HK-2 (cell line): ENCODE measurements around the gene NPW.
A peak's percentile ranks its signal among the peaks of the same experiment; 100 is the strongest.

Source experiments
- DNase-seq: peaks from one replicate; pipeline ENCODE4 v3.0.0-alpha.2; 2018; ENCODE audit not compliant: unreplicated experiment

Gene NPW

DNA sequence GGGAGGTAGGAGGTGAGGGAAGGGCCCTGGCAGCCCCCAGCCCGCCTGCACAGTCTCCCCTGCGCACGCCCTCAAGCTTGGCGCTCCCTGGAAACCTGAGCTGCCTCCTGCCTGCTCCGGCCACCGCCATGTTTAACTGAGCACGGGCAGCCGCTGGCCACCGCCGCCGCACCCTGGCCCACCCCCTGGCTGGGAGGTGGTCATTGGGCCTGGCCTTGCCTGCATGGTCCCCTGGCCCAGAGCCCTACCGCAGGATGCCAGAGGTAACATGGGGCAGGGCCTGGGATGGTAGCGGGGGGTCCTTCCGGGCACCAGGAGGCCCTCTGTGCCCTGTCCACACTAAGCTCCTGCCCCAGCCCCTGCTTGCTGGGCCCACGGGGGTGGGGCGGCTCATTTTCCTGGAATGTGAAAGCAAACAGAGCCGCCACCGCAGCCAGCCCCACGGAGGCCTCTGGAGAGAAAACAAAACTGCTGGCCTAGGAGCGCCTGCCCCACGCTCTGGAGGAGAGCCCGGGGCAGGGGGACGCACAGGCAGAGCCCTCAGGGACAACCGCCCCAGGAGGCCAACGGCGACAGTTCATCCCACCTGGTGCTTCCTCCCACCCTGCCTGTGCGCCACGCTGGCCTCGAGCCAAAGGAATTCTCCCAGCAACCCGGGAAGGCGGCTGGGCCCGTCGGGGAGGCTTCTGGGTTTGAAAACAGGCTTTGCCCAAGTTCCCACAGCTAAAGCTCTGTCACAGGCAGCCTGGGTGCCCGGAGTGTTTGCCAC, 16.0 kb downstream of the NPW start:
- DNase-seq = no peak

DNA sequence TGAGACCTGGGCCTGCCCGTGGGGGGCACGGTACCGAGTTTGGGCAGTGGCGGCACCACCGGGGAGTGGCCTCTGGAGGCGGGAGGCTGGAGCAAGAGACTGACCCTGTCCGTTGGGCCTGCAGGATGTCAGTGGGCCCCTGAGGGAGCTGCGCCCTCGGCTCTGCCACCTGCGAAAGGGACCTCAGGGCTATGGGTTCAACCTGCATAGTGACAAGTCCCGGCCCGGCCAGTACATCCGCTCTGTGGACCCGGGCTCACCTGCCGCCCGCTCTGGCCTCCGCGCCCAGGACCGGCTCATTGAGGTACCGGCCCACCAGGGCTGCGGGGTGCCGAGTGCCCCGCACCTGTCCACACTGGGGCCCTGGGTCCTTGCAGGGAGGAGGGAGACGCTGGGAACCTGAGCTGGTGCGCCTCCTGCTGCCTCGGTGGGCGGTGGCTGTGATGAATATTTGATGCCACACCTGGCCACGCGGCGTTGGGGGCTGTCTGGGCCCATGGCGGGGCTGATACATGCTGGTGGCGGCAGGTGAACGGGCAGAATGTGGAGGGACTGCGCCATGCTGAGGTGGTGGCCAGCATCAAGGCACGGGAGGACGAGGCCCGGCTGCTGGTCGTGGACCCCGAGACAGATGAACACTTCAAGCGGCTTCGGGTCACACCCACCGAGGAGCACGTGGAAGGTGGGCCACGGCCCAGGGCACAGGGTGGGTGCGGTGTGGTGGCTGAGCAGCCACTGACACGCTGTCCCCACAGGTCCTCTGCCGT, 16.8 kb downstream of the NPW start:
- DNase-seq = no peak

DNA sequence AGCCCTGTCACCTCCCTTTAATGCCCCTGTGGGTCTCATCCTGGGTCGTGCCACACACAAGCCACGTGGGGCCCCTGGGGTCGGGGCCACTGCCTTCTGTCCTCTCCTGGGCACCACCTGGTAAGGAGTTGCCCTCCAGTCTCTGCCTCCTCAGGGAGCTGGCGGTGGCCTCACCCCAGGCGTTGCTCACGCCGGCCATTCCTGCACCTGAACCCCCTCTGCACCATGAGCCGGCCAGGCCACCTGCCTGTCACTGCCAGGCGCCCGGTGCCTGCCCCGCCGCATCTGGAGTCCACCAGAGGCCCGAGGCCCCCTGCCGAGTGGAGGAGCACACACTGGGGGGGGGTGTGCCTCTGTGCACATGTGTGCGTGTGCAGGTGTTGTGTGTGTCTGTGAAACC, 17.5 kb downstream of the NPW start:
- DNase-seq = no peak

DNA sequence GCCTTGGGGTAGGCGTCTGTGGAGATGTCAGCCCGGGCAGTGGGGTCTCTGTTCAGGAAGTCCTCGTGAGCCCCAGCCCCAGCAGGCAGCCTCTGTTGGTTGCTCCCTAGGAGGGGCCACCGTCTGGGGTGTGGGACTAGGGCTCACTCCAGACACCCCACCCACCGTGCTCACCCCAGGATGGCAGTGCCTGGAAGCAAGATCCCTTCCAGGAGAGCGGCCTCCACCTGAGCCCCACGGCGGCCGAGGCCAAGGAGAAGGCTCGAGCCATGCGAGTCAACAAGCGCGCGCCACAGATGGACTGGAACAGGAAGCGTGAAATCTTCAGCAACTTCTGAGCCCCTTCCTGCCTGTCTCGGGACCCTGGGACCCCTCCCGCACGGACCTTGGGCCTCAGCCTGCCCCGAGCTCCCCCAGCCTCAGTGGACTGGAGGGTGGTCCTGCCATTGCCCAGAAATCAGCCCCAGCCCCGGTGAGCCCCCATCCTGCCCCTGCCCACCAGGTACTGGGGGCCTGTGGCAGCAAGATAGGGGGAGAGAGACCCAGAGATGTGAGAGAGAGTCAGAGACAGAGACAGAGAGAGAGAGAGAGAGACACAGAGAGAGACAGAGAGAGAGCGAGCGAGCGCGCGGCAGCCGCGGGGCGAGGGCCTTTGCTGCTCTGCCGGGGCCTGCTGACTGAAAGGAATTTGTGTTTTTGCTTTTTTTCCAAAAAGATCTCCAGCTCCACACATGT, 18.2 kb downstream of the NPW start:
- no peak for DNase-seq

DNA sequence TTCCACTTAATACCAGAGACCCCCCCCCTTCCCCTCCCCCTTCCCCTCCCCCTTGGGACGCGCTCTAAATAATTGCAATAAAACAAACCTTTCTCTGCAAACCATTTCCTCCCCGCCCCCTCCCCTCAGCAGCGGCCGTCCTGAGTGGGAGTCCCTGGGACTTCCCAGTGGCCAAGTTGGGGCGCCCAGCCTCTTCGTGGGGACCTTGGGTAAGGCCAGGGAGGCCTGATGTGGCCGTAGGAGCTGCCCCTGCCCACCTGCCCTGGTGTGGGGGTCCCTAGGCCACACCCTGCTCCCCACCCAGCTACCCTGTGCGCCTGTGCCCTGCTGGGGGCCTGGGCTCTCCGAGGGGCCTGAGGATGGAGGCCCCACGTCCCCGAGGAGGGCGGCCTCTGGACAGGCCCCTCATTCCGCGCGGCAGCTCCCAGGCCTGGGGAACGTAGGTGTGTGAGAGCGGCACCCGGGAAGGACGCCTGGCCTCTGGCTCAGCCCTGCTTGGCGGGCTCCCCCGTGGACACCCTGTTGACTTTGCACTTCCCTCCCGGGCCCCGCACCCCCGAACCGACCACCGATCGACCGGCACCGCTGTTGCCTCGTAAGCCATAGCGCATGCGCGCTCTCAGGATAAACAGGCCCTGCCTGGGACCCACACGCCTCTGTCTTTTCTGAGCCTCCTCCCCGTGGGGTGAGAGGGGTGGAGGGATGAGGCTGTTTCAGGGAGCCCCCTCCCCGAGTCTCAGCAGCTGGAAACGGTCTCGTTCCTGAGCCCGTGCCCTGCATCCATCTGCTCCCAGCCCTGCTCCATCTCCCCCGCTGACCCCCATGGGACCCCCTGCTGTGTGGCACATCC, 19.0 kb downstream of the NPW start:
- no peak for DNase-seq

DNA sequence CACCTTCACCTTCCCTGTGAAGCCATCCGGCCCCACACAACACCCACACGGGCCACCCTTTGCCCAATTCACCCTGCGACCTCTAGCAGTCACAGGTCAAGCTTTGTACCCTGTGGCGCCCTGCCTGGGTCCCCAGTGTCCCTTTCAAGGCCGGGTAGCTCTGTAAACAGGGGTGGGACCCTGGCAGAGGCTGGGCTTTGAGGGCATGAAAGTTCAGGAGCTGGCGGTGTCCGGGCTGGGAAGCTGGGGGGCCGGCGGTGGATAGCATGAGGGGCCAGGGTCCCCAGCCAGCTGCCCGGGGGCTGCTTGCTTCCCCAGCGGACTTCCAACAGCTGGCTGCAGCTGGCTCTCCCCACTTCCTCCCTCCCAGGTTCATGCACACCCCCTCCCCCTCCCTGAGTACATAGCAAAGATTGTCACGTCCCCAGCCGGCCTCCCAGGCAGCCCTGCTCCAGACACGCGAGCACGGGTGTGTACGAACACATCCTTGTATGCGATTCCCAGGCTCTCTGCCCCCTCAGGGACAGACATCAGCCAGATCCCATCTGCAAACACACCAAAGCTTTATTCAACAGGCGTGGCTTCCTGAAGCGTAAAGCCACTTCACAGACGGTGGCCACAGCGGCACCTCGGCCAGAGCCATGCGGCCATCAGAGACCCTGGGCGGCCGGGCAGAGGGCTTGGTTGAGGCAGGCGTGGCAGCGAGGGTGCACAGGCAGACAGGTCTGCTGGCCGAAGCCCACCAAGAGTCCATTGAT, 19.9 kb downstream of the NPW start:
- no peak for DNase-seq

DNA sequence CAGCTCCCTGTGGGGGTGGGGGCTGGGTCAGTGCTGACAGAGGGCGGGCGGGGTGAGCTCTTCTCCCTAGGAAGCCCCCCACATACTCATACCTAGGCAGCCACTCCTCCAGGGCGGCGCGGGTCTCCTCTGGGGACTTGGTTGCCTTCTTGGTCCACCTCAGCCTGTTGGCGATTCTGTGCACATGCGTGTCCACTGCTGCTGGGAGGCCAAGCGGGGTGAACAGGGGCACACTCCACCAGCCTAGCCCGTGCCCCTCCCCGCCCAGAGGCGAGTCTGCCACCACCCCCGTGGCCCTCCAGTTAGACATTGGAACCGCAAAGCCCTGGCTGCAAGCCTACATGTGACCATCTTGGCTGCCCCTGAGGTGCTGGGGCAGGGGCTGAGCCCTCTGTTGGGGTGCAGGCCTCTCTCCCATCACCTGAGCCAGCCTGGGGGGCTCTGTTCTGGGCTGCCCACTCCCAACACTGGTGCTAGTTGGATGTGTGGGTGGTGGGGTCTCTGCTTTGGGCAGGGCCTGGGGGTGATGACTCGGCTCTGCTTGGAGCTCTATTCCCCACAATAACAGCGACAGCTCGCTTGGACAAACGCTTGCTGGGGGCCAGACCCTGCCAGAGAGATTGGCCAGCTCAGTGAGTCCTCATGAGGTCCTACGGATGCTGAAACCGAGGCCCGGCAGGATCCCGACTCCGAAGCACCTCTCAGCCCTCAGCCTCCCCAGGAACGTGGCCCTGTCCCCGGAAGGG, 20.6 kb downstream of the NPW start:
- no peak for DNase-seq

DNA sequence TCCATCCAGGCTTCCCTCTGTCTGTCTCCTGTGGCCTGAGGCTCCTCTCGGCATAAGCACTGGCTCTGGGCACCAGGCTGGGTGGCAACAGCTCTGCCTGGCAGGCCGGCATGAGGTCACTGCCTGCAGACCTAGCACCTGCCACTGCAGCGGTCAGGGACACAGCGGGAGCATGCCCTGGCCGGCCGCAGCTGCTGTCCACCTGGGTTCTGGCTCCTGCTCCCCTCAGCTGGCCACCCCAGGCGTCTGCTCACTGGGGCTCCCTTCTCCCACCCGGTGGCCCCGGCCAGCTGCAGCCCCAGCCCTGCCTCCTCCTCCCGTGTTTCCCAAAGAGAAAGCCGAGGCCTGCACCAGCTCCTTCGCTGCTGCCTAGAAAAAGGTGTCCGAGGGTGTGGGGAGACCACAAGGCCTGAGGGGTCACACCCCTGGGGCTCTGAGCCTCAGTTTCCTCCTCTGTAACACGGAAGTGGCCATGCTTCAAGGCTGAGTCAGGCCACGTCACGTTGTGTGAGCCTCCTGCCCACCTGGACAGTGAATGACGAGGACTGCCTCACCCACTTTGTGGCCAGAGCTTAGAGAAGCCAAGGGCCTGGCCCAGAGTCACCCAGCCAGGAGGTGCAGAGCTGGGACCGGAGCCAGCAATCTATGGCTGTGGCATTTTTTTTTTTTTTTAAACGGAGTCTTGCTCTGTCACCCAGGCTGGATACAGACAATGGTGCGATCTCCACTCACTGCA, 21.4 kb downstream of the NPW start:
- DNase-seq = peak; percentile 62

DNA sequence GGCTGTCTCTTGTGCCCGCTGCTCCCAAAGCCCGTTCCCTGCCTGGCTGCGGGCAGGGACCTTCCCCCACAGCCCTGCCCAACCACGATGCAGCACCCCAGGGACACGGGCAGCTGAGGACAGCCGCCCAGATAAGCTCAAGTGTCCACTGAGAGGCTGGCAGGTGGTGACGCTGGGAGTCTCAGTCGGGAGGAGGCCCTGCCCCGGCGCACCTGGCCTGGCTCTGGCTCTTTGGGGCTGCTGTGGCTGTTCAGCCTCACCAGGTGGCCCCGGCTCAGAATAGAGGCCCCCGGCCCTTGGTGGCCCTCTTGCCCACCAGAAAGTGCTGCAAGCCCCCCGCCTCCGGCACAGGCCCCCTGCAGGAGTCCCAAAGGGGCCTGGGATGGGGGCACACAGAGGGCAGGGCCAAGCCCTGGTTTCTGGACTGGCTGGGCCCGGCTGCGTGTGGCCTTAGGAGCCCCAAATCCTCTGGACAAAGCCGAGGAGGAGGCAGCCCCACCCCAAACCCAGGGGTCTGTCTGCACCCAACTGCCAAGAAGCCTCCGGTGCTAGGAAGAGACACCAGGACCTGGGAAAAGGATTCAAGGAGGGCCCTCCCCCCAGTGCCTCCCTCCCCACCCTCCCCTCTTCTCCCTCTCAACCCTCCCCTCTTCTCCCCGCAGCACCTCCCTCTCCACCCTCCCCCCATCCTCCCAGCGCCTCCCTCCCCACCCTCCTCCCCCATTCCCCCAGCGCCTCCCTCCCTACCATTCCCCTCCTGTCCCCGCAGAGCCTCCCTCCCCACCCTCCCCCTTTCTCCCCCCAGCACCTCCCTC, 22.8 kb downstream of the NPW start:
- no peak for DNase-seq

DNA sequence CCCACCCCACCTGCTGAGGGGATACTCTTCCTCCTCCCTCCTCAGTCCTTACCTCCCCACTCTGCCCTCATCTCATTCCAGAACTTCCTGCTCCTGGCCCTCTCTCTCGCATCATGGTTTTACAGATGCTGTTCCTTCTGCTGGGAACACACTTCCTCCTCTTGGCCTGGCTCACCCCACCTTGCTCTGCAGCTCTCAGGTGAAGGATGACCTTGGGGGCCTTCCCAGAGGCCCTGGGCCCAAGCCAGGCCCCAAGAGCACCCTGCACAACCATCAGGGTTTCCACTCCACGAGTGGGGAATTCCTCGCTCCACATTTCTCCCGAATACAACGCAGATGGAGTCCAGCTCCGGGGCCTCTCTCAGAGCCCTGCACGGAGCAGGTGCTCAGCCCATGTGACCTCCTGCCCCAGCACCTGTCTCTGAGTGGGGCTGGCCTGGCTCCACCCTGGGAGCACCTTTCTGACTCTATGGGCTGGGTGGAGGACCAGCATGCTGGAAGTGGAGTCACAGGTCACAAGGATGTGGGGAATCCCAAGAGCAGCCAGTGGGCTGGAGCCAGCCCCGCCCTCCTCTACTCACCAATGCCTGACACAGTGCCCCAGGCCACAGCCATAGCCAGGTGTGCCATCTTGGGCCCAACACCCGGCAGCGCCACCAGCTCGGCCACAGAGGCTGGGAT, 23.5 kb downstream of the NPW start:
- DNase-seq = no peak

DNA sequence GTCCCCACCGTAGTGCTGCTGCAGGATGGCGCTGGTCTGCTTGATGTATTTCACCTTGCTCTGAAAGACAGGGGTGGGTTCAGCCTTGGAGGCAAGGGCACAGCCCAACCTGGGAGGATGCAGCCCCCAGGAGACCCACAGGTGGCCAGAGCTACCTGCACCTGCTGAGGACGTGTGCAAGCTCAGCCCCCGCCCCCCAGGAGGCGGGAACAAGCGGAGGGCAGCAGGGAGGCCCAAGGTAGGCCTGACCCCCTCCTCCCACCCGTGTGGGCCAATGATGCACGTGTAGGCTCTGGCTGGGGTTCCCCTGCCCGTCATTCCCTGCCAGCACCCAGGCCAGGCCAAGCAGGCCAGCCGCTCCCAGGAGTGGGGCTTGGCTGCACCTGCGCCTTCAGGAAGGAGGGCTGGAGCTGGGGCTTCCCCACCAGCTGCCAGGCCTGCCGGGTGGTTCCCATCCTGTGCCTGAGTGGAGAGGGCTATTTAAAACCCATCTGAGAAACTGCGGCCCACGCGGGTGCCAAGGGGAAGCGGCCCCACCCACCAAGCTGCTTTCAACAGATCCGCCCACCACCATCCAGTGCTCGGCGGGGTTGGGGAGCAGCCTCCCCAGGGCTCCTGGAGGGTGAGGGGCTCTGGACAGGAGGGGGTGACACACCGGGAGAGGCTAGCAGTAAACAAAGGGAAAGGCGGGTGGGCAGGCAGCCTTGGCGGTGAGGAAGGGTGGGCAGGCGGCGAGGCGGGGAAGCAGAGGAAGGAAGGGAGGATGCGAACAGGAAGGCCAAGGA, 24.3 kb downstream of the NPW start:
- no peak for DNase-seq

DNA sequence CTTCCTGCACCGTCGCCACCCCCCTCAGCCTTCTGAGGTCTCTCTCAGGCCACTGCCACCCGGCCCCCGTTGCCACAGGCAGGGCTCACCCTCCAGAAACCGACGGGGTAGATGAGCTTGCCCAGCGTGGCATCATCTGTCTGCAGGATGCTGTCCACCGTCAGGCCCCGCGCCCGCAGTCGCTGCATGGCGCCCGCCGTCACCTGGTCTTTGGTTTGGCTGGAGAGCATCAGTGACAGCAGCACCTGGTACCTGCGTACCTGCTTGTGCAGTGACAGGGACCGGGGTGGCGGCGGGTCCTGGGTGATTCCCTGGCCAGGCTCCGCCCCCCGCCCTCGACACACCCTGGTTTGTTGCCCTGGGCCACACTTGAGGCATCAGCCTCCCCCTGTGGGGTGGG, 25.0 kb downstream of the NPW start:
- no peak for DNase-seq

DNA sequence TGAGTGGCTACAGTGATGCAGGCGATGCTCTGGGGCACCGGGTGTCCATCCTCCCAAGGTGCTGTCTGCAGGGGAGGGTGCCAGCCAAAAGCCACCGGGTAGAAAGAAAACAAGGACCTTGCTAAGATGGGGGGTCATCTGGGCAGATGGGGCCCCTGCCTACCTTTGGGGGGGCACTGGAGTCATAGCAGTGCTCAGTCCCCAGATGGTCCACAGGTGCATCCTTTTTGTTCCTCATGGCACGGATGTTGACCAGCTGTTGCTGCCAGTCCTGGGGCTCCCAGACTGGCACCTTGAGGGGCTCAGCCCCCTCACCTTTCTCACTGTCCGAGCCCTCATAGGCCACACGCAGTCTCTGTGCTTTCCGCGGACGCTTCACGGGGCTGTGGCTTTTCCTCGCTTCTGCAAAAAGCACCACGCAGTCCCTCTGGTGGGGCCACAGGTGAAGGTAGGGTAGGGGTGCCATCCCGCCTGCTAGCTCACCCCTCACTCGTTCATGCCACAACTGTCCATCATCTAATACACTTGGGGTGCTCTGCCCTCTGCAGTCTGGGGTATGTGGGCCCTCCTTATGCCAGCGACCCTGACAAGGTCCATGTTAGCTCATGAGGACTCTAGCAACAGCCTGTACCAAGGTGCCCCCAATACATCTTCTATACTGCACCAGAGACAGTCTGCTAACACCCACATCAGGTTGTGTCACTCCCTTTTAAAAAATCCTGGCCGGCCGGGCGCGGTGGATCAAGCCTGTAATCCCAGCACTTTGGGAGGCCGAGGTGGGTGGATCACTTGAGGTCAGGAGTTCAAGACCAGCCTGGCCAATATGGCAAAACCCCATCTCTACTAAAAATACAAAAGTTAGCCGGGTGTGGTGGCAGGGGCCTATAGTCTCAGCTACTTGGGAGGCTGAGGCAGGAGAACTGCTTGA, 26.6 kb downstream of the NPW start:
- no peak for DNase-seq

DNA sequence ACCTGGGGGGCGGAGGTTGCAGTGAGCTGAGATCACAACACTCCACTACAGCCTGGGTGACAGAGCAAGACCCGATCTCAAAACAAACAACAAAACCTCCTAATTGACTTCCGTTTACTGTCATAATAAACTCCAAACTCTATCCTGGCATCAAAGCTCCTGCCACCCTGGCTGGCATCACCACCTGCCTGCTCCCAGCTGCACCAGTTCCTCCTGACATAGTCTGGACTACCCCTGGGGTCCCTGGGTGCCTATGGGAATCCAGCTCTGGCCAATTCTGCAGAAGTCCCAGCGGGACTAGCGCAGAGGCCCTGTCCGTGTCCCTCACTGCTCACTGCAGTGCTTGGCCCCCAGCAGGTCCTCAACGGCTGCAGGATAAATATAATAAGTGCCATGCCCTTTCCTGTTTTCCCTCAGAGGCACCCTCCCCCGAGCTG, 27.3 kb downstream of the NPW start:
- DNase-seq = no peak

DNA sequence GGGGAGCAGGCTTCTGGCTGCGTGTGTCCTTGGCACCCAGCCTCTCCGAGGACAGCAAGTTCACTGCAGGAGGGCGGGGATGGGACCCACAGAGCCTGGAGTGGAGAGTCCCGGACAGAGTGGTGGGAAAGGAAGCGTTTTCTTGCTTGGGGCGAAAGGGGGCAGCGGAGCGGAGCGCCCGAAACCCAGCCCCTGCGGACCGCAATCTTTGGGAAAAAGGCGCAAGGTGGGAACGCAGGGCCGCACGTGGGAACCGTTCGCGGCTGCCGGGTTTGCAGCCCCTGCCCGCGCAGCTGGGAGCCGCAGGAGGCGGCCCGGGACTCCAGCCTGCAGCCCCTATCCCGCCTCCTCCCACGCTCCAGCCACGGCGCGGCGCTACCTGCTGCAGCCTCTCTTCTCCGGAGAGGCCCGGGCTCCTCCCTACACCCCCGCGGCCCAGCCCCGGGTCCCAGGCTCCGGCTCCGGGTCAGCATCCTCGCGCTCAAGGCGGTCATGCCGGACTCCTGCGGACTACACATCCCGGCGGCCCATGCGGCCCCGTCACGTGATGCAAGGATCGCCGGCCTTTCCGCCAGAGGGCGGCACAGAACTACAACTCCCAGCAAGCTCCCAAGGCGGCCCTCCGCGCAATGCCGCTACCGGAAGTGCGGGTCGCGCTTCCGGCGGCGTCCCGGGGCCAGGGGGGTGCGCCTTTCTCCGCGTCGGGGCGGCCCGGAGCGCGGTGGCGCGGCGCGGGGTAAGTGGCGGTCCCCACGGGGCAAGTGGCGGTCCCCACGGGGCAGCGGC, 27.9 kb downstream of the NPW start, which contains the start of the genes NTHL1 and TSC2:
NTHL1 (minus strand) TSS at position 505 of the 786 bp plus-strand sequence; CDS start at position 494, 11 bp downstream.
TSC2 (plus strand) TSS at position 656 of the 786 bp plus-strand sequence. CDS start 631 bp downstream, outside the sequence.
- DNase-seq = peak; percentile 94
